Upper lobe of left lung (tissue), 4 donors: ENCODE results near the gene BHLHE40.

Experiments
- CTCF ChIP-seq, 6 experiments: fragments of 450-650 bp in 4 of 6; fragments of 200-600 bp in 2 of 6; sonication (generic) in 2 of 6; IDR thresholded peaks; one replicate each; pipeline ENCODE4 v1.5.1; 2016 to 2019; ENCODE audit warnings: antibody characterized with exemption in 6 of 6
- POLR2A ChIP-seq, 4 donors: fragments of 450-650 bp; IDR thresholded peaks; one replicate each; pipeline ENCODE4 v1.5.1; 2016 to 2017; ENCODE audit warnings: antibody characterized with exemption in 4 of 4, mild to moderate bottlenecking in 2 of 4

DNA sequence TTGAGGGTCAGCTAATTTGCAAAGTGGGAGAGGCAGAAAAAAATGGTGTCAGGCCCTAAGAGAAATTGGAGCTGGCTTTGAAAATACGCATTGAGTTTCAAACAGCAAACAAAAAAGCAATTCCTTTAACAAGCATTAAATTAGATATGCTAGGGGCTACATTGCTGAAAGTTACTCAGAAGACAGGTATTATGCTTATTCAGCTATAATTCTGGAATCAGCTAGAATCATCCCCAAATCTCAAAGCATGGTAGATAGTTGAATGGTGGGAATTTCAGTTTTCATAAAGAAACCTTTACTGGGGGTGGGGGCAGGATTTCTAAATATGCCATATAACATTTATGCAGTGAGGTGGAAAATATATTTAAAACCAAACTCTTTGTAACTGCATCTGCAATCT, 50.5 kb downstream of the BHLHE40 start:
- no peak for TF ChIP-seq CTCF (IDR thresholded peaks at IDR 0.05)
- no peak for TF ChIP-seq POLR2A (IDR thresholded peaks at IDR 0.05)
